Tibial artery (tissue), 4 donors: ENCODE results near the gene HDLBP.
A peak's percentile ranks its signal among the peaks of the same experiment; 100 is the strongest.
"Not testable (repeated sequence)": the region's sequence is repeated elsewhere in the genome, so short reads cannot be mapped to it uniquely, and the experiment has no call there.

Source experiments
- DNase-seq, 2 donors: peaks; one replicate each; pipeline ENCODE4 v3.0.0-alpha.2; 2019
- H3K27ac ChIP-seq, 2 donors: fragments of 200-600 bp; sonication (generic) in 1 of 2; 1 replicate in 1 of 2; 2 replicates in 1 of 2; pipeline ENCODE4 v1.5.1; 2018 to 2019; ENCODE audit warnings: mild to moderate bottlenecking in 1 of 2
- H3K27me3 ChIP-seq, 2 donors: fragments of 200-600 bp; sonication (generic) in 1 of 2; one replicate each; pipeline versions ENCODE4 v1.5.1 to v1.6.0; 2016 to 2019
- H3K36me3 ChIP-seq, 3 donors: fragments of 200-600 bp; sonication (generic) in 2 of 3; one replicate each; pipeline ENCODE4 v1.5.1; 2016 to 2019; ENCODE audit warnings: mild to moderate bottlenecking in 2 of 3
- H3K4me1 ChIP-seq, 4 donors: fragments of 200-600 bp; sonication (generic) in 2 of 4; 1 replicate in 3 of 4; 2 replicates in 1 of 4; pipeline ENCODE4 v1.5.1; 2016 to 2019
- H3K4me3 ChIP-seq, 2 donors: fragments of 200-600 bp; sonication (generic) in 1 of 2; 1 replicate in 1 of 2; 2 replicates in 1 of 2; pipeline ENCODE4 v1.5.1; 2018 to 2019; ENCODE audit warnings: mild to moderate bottlenecking in 2 of 2
- H3K9me3 ChIP-seq, 3 donors: fragments of 200-600 bp; sonication (generic) in 1 of 3; one replicate each; pipeline ENCODE4 v1.5.1; 2016 to 2019
- intact Hi-C: fragments of 100-400 bp; cut with DNase I; formaldehyde crosslinking; loops from one replicate; pipeline ENCODE4 v1.15.0; 2023; ENCODE audit warnings: low total_unique reads
- TF ChIP-seq, protein P1 (sequence below), 2 experiments: fragments of 200-600 bp in 1 of 2; fragments of 450-650 bp in 1 of 2; IDR thresholded peaks; one replicate each; pipeline ENCODE4 v1.5.1; 2017 to 2019; ENCODE audit warnings: antibody characterized with exemption in 2 of 2, mild to moderate bottlenecking in 1 of 2, moderate library complexity in 1 of 2

HDLBP gene

DNA sequence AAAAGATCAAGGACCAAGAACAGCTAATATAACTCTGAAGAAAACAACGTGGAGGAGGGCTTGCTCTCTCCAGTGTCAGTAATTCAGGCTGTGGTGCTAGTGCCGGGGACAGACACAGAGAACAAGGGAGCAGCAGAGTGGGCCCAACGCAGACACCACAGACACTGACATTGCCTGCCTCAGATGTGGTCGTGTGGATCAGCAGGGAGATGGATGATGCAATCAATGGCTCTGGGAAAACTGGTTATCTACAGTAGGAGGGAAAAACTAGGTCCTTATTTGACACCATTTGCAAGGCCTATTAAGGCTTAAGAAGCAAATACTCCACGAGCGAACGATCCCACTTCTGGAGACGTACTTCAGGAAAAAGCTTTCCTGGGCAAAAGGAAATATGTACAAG is 36.1 kb downstream of the HDLBP start:
- no peaks in the 10 kb centered on the region for H3K9me3 ChIP-seq
- no peaks in the 10 kb centered on the region for H3K36me3 ChIP-seq
- no peak overlapping the region for H3K4me3 ChIP-seq
- TF ChIP-seq, protein P1, sequence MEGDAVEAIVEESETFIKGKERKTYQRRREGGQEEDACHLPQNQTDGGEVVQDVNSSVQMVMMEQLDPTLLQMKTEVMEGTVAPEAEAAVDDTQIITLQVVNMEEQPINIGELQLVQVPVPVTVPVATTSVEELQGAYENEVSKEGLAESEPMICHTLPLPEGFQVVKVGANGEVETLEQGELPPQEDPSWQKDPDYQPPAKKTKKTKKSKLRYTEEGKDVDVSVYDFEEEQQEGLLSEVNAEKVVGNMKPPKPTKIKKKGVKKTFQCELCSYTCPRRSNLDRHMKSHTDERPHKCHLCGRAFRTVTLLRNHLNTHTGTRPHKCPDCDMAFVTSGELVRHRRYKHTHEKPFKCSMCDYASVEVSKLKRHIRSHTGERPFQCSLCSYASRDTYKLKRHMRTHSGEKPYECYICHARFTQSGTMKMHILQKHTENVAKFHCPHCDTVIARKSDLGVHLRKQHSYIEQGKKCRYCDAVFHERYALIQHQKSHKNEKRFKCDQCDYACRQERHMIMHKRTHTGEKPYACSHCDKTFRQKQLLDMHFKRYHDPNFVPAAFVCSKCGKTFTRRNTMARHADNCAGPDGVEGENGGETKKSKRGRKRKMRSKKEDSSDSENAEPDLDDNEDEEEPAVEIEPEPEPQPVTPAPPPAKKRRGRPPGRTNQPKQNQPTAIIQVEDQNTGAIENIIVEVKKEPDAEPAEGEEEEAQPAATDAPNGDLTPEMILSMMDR (IDR thresholded peaks at IDR 0.05) = no peak
- DNase-seq = no peak
- no peak overlapping the region for H3K27ac ChIP-seq
- H3K4me1 ChIP-seq = no peaks in the 10 kb centered on the region
- no peaks in the 10 kb centered on the region for H3K27me3 ChIP-seq
- intact Hi-C loops = no loop called here

GRCh38 chr2:241278306-241278705 is 37.2 kb downstream of the HDLBP start:
- H3K4me1 ChIP-seq, intact Hi-C loops, H3K9me3 ChIP-seq, H3K27ac ChIP-seq, H3K36me3 ChIP-seq, H3K27me3 ChIP-seq, DNase-seq, H3K4me3 ChIP-seq: not testable (repeated sequence)

- H3K4me1 ChIP-seq = peaks cover 0 to 17% (median 14%) of the 10 kb centered on the region in 4 donors
- DNase-seq = no peak
- peaks cover 0 to 6% (median 0%) of the 10 kb centered on the region in 3 donors for H3K36me3 ChIP-seq
- no peak overlapping the region for H3K4me3 ChIP-seq
- TF ChIP-seq, protein P1 (IDR thresholded peaks at IDR 0.05) = no peak
- H3K27ac ChIP-seq = no peak overlapping the region
- intact Hi-C loops = no loop called here
- H3K9me3 ChIP-seq = no peaks in the 10 kb centered on the region
- no peaks in the 10 kb centered on the region for H3K27me3 ChIP-seq
Observed at GRCh38 chr2:241275910-241276309, 39.6 kb downstream of the HDLBP start.

GRCh38 chr2:241275504-241275903 is 40.0 kb downstream of the HDLBP start:
- Histone ChIP-seq H3K4me1 (peaks cover 0 to 21% (median 18%) of the 10 kb centered on the region in 4 donors), H3K27ac (no peak overlapping the region), H3K36me3 (peaks cover 0 to 6% (median 0%) of the 10 kb centered on the region in 3 donors), H3K4me3 (no peak overlapping the region), H3K9me3 (no peaks in the 10 kb centered on the region), H3K27me3 (no peaks in the 10 kb centered on the region)
- intact Hi-C loops = no loop called here
- no peak for DNase-seq
- TF ChIP-seq, protein P1 (IDR thresholded peaks at IDR 0.05) = no peak

DNA sequence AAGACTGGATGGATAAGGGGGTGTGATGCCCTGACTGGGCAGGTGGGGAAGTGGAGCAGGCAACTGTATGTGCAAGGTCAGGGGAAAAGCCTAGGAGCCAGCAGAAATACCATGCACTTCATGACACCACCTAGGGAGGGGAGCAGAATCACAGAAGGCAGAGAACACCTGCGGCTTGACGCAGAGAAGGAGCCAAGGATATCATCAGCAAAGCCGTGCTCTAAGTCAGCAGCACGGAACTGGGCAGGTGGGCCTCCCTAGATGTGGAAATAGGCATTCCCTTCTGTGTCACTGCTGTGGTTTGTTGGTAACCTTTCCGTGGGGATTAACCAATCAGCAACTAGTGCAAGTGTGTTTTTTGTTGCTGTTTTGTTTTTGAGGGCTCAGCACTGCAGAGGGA is 41.3 kb downstream of the HDLBP start:
- no peak for DNase-seq
- Histone ChIP-seq H3K27ac (no peak overlapping the region), H3K36me3 (peaks cover 0 to 6% (median 0%) of the 10 kb centered on the region in 3 donors), H3K4me3 (no peak overlapping the region), H3K9me3 (no peaks in the 10 kb centered on the region), H3K27me3 (no peaks in the 10 kb centered on the region), H3K4me1 (peaks cover 0 to 35% (median 31%) of the 10 kb centered on the region in 4 donors)
- intact Hi-C loops = no loop called here
- TF ChIP-seq, protein P1 (IDR thresholded peaks at IDR 0.05) = no peak

DNA sequence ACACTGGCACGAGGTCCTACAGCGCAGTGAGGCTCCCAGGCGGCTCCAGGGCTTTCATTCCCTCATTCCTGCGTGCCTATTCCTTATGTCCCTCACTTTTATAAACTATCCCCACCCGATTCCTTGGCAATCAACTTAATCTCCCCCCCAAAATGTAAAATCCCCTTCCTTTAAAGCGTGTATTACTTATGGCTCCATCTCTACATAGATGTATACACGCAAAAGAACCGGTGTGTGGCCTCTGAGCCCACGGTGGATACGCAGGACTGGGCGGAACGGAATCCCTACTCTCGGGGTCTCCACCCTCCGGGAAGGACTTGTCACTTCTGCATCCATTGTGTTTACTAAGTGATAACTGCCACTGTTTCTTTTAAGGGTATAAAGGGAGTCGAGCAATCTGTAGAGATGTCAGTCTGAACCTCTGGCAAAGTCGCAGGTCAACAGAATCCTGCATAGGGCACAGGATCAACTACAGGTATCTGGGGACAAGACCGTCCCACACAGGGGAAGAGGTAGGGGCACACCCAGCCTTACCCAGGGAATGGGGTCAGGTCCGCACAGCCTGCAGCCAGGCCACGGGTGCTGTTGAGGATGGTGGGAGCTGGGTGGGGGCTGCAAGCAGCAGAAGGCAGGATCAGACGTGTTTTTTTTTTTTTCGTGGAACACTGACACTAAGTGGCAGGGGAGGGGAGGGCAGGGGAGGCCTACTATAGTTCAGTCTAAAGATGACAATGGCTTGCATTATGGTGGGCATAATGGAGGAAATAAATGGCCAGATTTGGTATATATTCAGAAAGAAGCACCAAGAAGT is 42.1 kb downstream of the HDLBP start:
- Histone ChIP-seq H3K4me1 (peaks cover 0 to 42% (median 38%) of the 10 kb centered on the region in 4 donors), H3K27me3 (no peaks in the 10 kb centered on the region), H3K27ac (peak overlapping the region; percentile 97 to 99), H3K4me3 (peak overlapping the region; percentile 93 to 99), H3K36me3 (peaks cover 0 to 6% (median 0%) of the 10 kb centered on the region in 3 donors), H3K9me3 (no peaks in the 10 kb centered on the region)
- TF ChIP-seq, protein P1 (IDR thresholded peaks at IDR 0.05) = no peak
- intact Hi-C loops = no loop called here
- no peak for DNase-seq
